Tibial nerve (tissue), 4 donors: ENCODE data around the gene NBEA. TPM values are rescaled to one million over a fixed set of nuclear protein-coding genes. Genes with fewer than 3 reads are reported as not detected.

Experiments used
- DNase-seq, 2 donors: peaks; one replicate each; pipeline ENCODE4 v3.0.0-alpha.2; 2019; ENCODE audit warnings: low spot score in 2 of 2
- H3K27ac ChIP-seq, 4 donors: fragments of 200-600 bp; sonication (generic) in 3 of 4; one replicate each; pipeline ENCODE4 v1.5.1; 2017 to 2019; ENCODE audit warnings: mild to moderate bottlenecking in 1 of 4
- H3K27me3 ChIP-seq, 2 donors: fragments of 200-600 bp; sonication (generic) in 1 of 2; one replicate each; pipeline versions ENCODE4 v1.5.1 to v1.6.0; 2017 to 2019
- H3K36me3 ChIP-seq, 3 donors: fragments of 200-600 bp; sonication (generic); one replicate each; pipeline ENCODE4 v1.5.1; 2018 to 2019
- H3K4me1 ChIP-seq, 4 donors: fragments of 200-600 bp; sonication (generic) in 3 of 4; one replicate each; pipeline ENCODE4 v1.5.1; 2017 to 2019
- H3K4me3 ChIP-seq, 4 donors: fragments of 200-600 bp; sonication (generic) in 3 of 4; one replicate each; pipeline ENCODE4 v1.5.1; 2017 to 2019; ENCODE audit warnings: mild to moderate bottlenecking in 1 of 4, moderate library complexity in 1 of 4
- H3K9me3 ChIP-seq, 4 donors: fragments of 200-600 bp; sonication (generic) in 3 of 4; one replicate each; pipeline ENCODE4 v1.5.1; 2017 to 2019
- CTCF ChIP-seq, 5 experiments: fragments of 200-600 bp in 3 of 5; fragments of 450-650 bp in 2 of 5; sonication (generic) in 3 of 5; IDR thresholded peaks; one replicate each; pipeline ENCODE4 v1.5.1; 2016 to 2019; ENCODE audit warnings: antibody characterized with exemption in 5 of 5, mild to moderate bottlenecking in 3 of 5, moderate library complexity in 2 of 5
- EP300 ChIP-seq, 2 donors: sonication (generic); formaldehyde crosslinking; IDR thresholded peaks; one replicate each; pipeline ENCODE4 v1.6.1; 2017; ENCODE audit warnings: antibody characterized with exemption in 2 of 2, mild to moderate bottlenecking in 1 of 2
- POLR2A ChIP-seq, 2 donors: fragments of 450-650 bp; IDR thresholded peaks; one replicate each; pipeline ENCODE4 v1.6.1; 2017; ENCODE audit warnings: antibody characterized with exemption in 2 of 2, mild to moderate bottlenecking in 2 of 2, moderate library complexity in 2 of 2
- WGBS, 2 donors: methylation state at CpG; one replicate each; pipeline ENCODE4 v1.1.5; 2018; 5-methylcytosine and 5-hydroxymethylcytosine counted together
- total RNA-seq, 4 donors: library from RNA; depleted of rRNA; stranded (reverse); fragments of >200 nt; gene quantifications; one replicate each; pipeline ENCODE4 v1.1.0, GENCODE V29; 2016

Gene NBEA
- total RNA-seq, 4 donors from 2014 or later, result 9.0 to 11.9 (median 10.5) TPM

GRCh38 chr13:35343417-35343816, 401.3 kb downstream of the NBEA start:
- H3K4me1 ChIP-seq, result no peaks in the 10 kb centered on the region
- WGBS, 2 donors, result 90 to 100% methylated on average over 3 of the region's 3 CpGs
- H3K36me3 ChIP-seq, result no peaks in the 10 kb centered on the region
- H3K27ac ChIP-seq, result no peak overlapping the region
- no peak overlapping the region for H3K4me3 ChIP-seq
- H3K9me3 ChIP-seq, result no peaks in the 10 kb centered on the region
- no peaks in the 10 kb centered on the region for H3K27me3 ChIP-seq
- TF ChIP-seq CTCF (IDR thresholded peaks at IDR 0.05), result no peak
- DNase-seq, result no peak

DNA sequence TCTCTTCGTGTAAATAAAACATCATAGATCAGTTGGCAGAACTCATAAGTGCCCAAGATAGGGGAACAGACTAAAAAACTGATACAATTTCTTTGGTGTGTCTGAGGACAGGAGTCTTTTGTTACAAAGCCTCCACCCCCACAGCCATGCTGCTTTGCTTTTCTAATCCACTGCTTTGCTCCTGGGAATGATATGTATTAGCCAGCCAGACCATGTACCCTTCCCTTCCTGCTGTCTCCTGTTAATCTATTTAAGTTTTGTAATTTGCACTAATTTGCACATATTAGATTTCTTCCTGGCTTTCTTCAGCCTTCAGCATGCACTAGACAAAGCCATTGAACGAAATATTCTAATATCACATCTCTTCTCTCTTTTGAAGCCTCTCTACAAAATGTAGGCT, 403.9 kb downstream of the NBEA start:
- 68 to 83% methylated on average over 2 of the region's 2 CpGs for WGBS, 2 donors
- H3K27ac ChIP-seq, result no peak overlapping the region
- no peak overlapping the region for H3K4me3 ChIP-seq
- no peaks in the 10 kb centered on the region for H3K9me3 ChIP-seq
- H3K4me1 ChIP-seq, result peaks cover 0 to 10% (median 0%) of the 10 kb centered on the region in 4 donors
- no peak for DNase-seq
- H3K36me3 ChIP-seq, result no peaks in the 10 kb centered on the region
- no peaks in the 10 kb centered on the region for H3K27me3 ChIP-seq
- TF ChIP-seq POLR2A (IDR thresholded peaks at IDR 0.05), result no peak
- TF ChIP-seq EP300 (IDR thresholded peaks at IDR 0.05), result no peak
- no peak for TF ChIP-seq CTCF (IDR thresholded peaks at IDR 0.05)

GRCh38 chr13:35346494-35346893, 404.4 kb downstream of the NBEA start:
- 89 to 91% methylated on average over 4 of the region's 4 CpGs for WGBS, 2 donors
- Histone ChIP-seq H3K4me1 (peaks cover 0 to 10% (median 0%) of the 10 kb centered on the region in 4 donors), H3K9me3 (no peaks in the 10 kb centered on the region), H3K36me3 (no peaks in the 10 kb centered on the region), H3K27ac (no peak overlapping the region), H3K4me3 (no peak overlapping the region), H3K27me3 (no peaks in the 10 kb centered on the region)
- no peak for DNase-seq
- no peak for TF ChIP-seq CTCF (IDR thresholded peaks at IDR 0.05)

- Histone ChIP-seq H3K27me3 (no peaks in the 10 kb centered on the region), H3K9me3 (no peaks in the 10 kb centered on the region), H3K27ac (no peak overlapping the region), H3K36me3 (no peaks in the 10 kb centered on the region), H3K4me3 (no peak overlapping the region), H3K4me1 (peaks cover 0 to 10% (median 0%) of the 10 kb centered on the region in 4 donors)
- TF ChIP-seq POLR2A (IDR thresholded peaks at IDR 0.05), result no peak
- TF ChIP-seq CTCF (IDR thresholded peaks at IDR 0.05), result no peak
- TF ChIP-seq EP300 (IDR thresholded peaks at IDR 0.05), result no peak
- 64 to 94% methylated on average over 1 of the region's 1 CpG for WGBS, 2 donors
- no peak for DNase-seq
Measured at GRCh38 chr13:35347679-35348205, 405.7 kb downstream of the NBEA start.

- DNase-seq, result no peak
- WGBS, 2 donors, result 89 to 91% methylated on average over 2 of the region's 2 CpGs
- Histone ChIP-seq H3K27ac (no peak overlapping the region), H3K4me3 (no peak overlapping the region), H3K27me3 (no peaks in the 10 kb centered on the region), H3K4me1 (peaks cover 0 to 10% (median 0%) of the 10 kb centered on the region in 4 donors), H3K36me3 (peaks cover 0 to 3% (median 0%) of the 10 kb centered on the region in 3 donors), H3K9me3 (no peaks in the 10 kb centered on the region)
- TF ChIP-seq EP300 (IDR thresholded peaks at IDR 0.05), result no peak
- TF ChIP-seq POLR2A (IDR thresholded peaks at IDR 0.05), result no peak
- TF ChIP-seq CTCF (IDR thresholded peaks at IDR 0.05), result no peak
Measured at GRCh38 chr13:35349052-35349451, 407.0 kb downstream of the NBEA start.
